HepG2 (cell line): ENCODE results near the gene GALNTL6.

Experiments used
- E2F1 ChIP-seq: sonication (generic); formaldehyde crosslinking; IDR thresholded peaks from 2 replicates; pipeline ENCODE4 v1.5.0; 2020; ENCODE audit warnings: missing genetic modification reagents
- HDAC2 ChIP-seq: sonication (generic); formaldehyde crosslinking; IDR thresholded peaks from 2 replicates; pipeline ENCODE4 v1.4.0; 2020; ENCODE audit warnings: missing genetic modification reagents
- HDAC6 ChIP-seq: fragments of 200-600 bp; sonication (generic); IDR thresholded peaks from 2 replicates; pipeline ENCODE4 v1.7.0; 2017; ENCODE audit warnings: mild to moderate bottlenecking, antibody characterized with exemption, low read length, low read depth
- MAX ChIP-seq: IDR thresholded peaks from 2 replicates; pipeline ENCODE4 v1.6.1; 2012; ENCODE audit warnings: inconsistent platforms
- RNF2 ChIP-seq: fragments of 450-650 bp; conservative IDR thresholded peaks from 2 replicates; pipeline ENCODE4 v1.6.1; 2016; ENCODE audit warnings: low read depth
- SRY ChIP-seq: sonication (generic); formaldehyde crosslinking; IDR thresholded peaks from 2 replicates; pipeline ENCODE4 v1.8.0; 2022; ENCODE audit warnings: mild to moderate bottlenecking, missing genetic modification reagents
- TFDP2 ChIP-seq: sonication (generic); formaldehyde crosslinking; IDR thresholded peaks from 2 replicates; pipeline ENCODE4 v1.4.0; 2020; ENCODE audit warnings: missing genetic modification reagents
- ZHX1 ChIP-seq: sonication (generic); formaldehyde crosslinking; IDR thresholded peaks from 2 replicates; pipeline ENCODE4 v1.8.1; 2022; ENCODE audit warnings: low read depth, mild to moderate bottlenecking, missing genetic modification reagents

- TF ChIP-seq E2F1 (CRISPR knock-in tag) = no peak
- no peak for TF ChIP-seq HDAC6
- TF ChIP-seq RNF2 = no peak
- TF ChIP-seq MAX = no peak
- no peak for TF ChIP-seq ZHX1 (CRISPR knock-in tag)
- no peak for TF ChIP-seq TFDP2 (CRISPR knock-in tag)
- no peak for TF ChIP-seq SRY
- TF ChIP-seq HDAC2 (CRISPR knock-in tag) = no peak
Observed at GRCh38 chr4:172844556-172844955, 1031.4 kb downstream of the GALNTL6 start.
